Astrocyte of the spinal cord (primary cell): Measurements from ENCODE around the gene GRK3.
A peak's percentile ranks its signal among the peaks of the same experiment; 100 is the strongest.
"Not testable (repeated sequence)": the region's sequence is repeated elsewhere in the genome, so short reads cannot be mapped to it uniquely, and the experiment has no call there.

Experiments used
- DNase-seq: peaks from one replicate; pipeline ENCODE4 v3.0.0; 2011; ENCODE audit warnings: low read depth, low spot score
- H3K4me3 ChIP-seq: 2 replicates; pipeline ENCODE4 v1.5.1; 2011; ENCODE audit warnings: low read depth, mild to moderate bottlenecking, low read length, moderate library complexity
- in situ Hi-C: cut with HindIII; loops from 2 replicates; pipeline ENCODE4 v1.10.0; 2017; ENCODE audit warnings: low sequenced_read_pairs
- TF ChIP-seq, protein P1 (sequence below): IDR thresholded peaks from 2 replicates; pipeline ENCODE4 v1.5.1; 2012; ENCODE audit warnings: low read depth, mild to moderate bottlenecking, low read length, inconsistent platforms

The GRK3 gene

DNA sequence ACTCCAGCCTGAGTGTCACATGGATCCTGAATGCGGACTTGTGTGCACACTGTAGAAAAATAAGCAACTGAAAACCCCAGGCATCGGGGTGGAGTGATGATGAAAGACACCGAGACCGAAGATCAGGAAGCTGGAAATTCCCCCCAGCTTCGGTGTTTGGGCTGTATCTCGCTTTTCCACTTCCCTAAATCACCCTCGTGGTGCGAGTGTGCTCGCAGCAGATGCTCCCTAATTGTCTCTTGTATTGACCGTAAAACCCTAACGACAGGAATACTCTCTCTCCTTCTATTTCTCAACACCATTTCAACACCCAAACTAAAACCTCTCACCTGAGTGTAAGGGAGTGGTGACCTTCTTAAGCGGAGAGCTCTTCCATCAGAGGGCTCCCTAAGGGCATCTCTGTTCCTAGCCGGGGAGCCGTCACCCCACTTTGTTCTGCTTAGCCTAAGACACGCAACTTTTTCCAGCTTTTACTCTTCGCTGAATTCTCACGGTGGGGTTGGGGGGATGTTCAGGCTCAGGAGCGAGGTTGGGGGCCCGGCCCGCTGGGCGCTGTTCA lies 635 bp upstream of the GRK3 start:
- TF ChIP-seq, protein P1, sequence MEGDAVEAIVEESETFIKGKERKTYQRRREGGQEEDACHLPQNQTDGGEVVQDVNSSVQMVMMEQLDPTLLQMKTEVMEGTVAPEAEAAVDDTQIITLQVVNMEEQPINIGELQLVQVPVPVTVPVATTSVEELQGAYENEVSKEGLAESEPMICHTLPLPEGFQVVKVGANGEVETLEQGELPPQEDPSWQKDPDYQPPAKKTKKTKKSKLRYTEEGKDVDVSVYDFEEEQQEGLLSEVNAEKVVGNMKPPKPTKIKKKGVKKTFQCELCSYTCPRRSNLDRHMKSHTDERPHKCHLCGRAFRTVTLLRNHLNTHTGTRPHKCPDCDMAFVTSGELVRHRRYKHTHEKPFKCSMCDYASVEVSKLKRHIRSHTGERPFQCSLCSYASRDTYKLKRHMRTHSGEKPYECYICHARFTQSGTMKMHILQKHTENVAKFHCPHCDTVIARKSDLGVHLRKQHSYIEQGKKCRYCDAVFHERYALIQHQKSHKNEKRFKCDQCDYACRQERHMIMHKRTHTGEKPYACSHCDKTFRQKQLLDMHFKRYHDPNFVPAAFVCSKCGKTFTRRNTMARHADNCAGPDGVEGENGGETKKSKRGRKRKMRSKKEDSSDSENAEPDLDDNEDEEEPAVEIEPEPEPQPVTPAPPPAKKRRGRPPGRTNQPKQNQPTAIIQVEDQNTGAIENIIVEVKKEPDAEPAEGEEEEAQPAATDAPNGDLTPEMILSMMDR, result no peak

DNA sequence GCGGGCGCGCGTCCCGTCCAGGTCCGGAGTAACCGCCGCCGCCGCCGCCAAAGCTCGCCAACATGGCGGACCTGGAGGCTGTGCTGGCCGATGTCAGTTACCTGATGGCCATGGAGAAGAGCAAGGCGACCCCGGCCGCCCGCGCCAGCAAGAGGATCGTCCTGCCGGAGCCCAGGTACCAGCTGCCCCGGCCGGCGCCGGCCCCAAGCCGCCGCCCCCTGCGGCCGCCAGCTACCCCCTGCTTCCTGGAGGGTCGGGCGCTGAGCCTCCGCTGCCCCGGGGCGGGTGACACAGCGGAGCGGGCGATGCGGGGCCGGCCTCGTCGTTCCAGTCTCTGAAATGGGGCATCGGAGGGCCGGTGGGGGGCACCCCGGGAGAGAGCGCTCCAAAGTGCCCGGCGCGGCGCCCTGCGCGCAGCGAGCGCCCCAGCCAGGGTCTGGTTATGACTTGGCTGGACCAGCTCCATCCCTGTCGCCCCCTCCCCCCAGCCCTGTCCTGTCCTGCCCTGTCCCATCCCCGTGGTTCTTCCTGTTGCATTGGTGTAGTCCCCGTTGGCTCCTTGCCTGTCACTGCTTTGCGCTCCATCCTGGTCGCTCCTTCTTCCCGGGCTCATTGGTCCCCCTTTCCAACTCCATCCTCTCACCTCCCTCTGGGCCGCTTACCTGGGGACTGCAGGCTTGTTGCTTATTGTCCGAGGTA lies 653 bp downstream of the GRK3 start:
- no peak for DNase-seq

More for the DNA sequence above, 635 bp upstream of the GRK3 start:
- no peak for DNase-seq
- in situ Hi-C loops, result no loop called here
- H3K4me3 ChIP-seq, result peak overlapping the region; percentile 51

DNA sequence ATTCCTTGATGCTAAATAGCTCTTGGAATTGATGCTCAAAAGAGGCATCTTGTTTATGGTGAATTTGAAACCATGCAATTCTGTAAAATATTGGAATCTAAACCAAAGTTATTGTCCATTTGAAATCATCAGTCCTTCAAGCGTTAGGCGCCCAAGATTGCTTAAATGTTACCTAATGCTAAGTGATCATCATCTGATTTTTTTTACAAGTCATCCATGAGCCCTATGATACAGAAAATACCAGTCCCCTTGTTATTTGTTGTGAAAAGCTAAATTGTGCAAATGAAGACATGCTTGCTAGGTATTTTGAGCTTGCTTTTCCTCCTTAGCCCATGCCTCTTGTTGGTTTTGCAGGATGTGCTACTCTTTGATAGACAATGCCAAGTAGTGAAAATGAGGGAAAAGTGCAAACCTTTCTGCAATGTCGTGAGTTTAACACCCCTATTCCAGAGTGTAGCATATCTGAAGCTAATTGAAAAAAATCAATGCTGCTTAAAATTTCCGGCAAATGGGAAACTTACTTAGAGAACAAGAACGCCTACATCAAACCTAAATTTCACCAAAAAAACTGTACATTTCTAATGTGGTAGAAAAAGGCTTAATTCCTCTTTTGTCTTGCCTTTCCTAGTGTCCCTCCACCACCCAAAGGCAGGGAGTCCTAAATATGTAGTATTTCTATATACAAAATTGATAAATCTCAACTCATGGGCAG lies 1.9 kb downstream of the GRK3 start:
- in situ Hi-C loops, result no loop called here

More for the DNA sequence above, 653 bp downstream of the GRK3 start:
- peak overlapping the region; percentile 49 for H3K4me3 ChIP-seq
- TF ChIP-seq, protein P1, result no peak
- in situ Hi-C loops, result no loop called here

DNA sequence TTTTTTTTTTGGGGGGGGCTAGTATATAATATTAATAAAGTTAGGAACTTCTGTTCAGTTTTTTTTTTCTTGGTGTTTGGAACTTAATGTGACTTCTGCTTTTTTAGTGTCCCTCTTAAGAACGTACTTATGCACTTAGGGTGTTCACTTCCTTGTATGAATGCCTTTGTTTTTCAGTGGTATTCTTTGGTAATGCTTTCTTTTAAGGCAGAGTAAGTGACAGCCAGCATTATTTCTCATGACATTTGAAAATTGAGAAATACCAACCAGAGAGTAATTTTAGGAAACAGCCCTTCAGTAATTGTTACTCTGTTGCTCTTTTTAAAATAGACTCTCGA lies 2.4 kb downstream of the GRK3 start:
- in situ Hi-C loops, result no loop called here
- TF ChIP-seq, protein P1, result no peak
- H3K4me3 ChIP-seq, result no peak overlapping the region
- DNase-seq, result no peak

More for the DNA sequence above, 1.9 kb downstream of the GRK3 start:
- TF ChIP-seq, protein P1, result no peak
- no peak overlapping the region for H3K4me3 ChIP-seq
- DNase-seq, result no peak

DNA sequence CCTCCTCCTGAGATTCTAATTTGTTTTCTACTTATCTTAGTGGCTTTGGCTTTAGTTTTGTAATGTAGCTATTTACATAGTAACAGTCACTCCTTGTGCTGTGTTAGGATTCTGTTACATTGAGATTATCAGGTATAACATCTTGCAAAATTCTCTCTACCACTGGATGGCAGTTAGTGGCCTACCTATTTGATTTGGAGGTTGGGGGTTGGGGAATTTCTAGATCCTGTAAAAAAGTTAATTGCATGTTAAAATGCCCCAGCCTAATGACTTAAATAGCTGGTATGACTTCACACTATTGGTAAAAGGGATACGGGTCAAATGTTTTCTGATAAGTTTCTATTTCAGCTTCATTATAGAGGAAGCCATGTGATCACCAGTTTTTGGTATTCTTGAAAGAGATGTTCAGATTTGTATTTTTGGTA lies 2.8 kb downstream of the GRK3 start:
- no peak for DNase-seq
- TF ChIP-seq, protein P1, result no peak
- in situ Hi-C loops, result no loop called here
- H3K4me3 ChIP-seq, result no peak overlapping the region

DNA sequence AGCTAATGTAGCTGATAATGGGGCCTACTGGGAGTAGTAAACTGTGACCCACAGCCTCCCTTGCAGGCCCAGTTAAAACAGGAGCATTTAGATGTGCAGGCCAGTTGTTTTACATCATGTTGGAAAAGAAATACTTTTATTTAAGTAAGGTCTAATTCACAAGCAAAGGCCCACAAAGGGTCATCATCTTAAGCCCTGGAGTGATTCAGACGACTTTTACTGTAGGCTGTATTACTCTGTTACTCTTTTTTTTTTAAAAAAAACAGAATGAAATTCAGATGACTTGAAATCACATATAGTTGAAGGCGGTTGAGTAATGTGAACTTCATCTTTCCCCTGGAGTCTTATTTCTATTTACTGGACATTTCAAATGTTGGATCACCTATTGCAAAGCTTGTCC lies 3.6 kb downstream of the GRK3 start:
- in situ Hi-C loops, DNase-seq, H3K4me3 ChIP-seq: not testable (repeated sequence)

DNA sequence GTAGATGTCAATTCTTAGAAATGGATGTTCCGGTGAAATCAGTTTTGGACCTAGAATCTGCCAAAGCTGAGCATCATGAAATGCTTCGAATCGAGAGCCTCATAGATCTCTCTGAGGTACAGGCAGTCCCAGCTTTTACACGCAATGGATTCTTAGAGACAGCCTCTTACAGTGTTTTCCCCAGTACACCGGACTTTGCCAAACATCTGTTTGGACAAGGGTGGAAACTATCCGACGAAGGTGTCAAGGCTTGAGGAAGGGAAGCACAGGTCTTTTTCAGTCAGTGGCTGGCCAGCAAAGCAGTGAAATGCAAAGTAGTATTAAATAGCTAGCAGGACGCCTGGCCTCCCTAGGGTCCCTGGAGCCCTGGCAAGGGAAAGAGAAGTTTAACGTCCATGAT lies 4.9 kb downstream of the GRK3 start:
- no peak for DNase-seq
- TF ChIP-seq, protein P1, result no peak
- no peak overlapping the region for H3K4me3 ChIP-seq
- in situ Hi-C loops, result no loop called here
